ENCODE data around the gene MRPL54.
A peak's percentile ranks its signal among the peaks of the same experiment; 100 is the strongest.

The MRPL54 gene

DNA sequence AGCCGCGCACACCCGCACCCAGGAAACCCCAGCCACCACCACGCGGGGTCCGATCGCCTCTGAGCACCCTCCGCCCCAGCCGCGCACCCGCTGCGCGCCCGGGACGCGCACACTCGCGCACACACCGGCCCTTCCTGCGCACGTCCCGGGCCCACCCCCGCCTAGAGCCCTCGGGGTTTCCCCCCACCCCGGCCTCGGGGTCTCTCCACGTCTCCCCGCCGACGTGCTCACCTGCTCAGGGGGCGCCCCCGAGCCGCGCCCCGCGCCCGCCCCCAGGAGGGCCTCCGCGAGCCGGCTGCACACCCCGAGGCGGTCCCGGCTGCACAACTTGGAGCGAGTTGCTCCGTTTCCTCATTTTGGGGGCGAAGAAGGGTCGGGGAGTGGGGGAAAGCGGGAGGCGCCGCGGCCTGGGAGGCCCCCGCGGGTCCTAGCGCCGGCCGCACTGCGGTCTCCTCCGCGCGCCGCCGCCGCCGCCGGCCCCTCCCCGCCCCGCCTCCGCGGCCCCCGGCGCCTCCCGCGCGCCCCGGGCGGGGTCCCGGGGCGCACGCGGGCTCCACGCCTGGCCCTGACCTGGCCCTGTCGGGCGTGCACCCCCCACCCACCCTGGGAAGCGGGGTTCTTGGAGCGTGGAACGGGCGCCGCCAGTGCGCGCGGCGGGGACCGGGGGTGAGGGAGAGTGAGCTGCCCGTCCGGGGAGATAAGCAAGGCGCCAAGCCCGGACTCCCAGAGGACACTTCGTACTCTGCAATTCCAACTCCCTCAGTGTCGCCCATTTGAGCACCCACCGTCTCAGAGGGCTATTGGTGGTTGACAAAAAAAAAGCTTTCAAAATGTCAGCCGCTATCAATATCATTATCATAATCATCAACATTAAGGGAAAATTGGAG, 23.7 kb downstream of the MRPL54 start, which contains the start of gene MATK:
Gene MATK, minus strand, starts transcription at position 444 of the 887 bp plus-strand sequence. CDS start 1,246 bp downstream, outside the sequence.
- no peak for DNase-seq

DNA sequence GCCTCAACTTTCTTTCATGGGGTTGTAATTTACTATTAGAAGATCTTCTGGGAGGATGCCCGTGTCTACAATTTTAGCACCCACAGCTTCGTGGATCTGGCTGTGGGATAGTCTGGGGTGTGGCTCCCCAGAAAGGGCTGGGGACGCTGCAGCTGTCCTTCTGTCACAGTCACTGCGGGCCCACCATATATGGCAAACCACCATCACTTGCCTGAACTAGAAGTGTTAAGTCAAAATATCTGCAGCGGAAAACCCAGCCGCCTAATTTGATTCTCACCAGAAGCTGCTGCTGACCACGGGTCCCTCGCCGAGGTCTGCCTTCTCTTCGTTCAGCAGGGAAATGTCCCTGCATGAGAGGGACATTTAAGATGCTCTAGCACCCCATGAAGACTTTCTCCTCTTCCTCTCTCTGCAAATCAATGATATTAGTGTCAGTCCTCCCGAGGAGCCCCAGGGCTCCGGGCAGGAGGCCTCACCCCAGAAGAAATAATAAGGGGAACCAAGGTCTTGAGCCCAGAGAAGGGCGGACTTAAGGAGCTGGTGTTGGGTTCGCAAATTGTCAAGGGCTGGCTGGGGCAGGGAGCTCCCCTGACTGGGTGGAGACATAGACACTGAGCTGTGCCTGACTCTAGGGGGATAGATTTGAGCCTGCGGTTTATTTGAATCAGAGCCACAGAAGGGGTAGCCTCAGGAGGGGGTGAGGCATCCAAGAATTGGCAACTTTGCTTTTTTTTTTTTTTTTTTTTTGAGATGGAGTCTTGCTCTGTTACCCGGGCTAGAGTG, 26.7 kb downstream of the MRPL54 start:
- DNase-seq, result no peak

DNA sequence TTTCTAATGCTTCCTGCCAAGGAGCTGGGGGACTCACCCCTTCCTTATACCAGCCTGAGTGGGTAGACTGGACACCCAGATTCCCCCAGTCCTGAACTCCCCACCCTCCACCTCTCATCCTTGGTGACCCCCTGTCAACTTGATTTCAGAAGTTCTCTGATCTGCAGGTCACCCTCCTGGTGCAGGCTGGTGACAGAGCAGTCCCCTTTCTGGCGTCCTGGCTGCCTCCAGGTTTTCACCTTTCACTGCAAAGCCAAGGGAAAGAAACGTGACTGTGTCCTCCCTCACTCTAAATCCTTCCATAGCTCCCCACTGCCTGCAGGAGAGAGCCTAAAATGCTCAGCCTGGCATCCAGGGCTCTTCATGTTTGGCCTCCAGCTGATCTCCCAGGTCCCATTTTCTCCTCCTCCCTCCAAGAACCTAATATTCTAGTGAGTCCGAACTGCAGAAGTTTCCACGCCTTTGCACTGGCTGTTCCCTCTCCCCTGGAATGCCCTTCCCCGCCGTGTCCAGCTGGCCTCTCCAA, 27.8 kb downstream of the MRPL54 start:
- DNase-seq, result no peak

DNA sequence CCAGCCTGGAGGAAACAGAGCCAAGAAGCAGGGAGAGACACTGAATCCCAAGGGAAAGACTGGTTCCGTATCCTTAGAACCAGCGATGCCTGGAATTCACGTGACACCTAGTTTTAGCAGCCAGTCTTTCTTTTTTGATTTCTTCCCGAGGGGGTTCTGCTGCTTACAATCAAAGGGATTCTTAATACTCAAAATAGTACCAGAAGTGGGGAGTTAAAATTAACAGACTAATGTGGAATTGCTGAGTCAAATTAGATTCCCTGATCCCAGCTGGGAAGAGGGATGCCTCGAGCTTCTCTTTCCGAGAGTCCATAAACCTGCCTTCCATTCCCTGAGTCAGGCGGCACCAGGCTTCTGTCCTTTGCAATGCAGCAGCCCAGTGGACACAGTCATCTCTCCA, 28.5 kb downstream of the MRPL54 start:
- DNase-seq, result no peak

DNA sequence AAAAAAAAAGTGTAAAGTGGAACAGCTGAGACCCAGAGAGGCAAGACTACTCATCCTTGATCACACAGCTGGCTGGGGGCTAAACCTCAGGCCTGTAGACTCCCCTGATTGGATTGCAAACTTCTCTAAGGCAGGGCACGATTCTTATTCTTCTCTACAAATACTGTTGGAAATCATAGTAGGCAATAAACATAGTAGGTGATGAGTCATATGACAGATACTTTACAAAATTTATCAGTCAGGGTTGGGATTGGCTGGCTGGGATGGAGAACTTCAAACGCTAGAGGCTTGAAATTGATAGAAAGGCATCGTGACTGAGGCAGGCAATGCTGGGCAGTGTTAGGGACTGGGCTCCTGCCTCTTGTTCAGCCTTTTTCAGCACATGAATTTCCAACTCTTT, 29.6 kb downstream of the MRPL54 start:
- no peak for DNase-seq

DNA sequence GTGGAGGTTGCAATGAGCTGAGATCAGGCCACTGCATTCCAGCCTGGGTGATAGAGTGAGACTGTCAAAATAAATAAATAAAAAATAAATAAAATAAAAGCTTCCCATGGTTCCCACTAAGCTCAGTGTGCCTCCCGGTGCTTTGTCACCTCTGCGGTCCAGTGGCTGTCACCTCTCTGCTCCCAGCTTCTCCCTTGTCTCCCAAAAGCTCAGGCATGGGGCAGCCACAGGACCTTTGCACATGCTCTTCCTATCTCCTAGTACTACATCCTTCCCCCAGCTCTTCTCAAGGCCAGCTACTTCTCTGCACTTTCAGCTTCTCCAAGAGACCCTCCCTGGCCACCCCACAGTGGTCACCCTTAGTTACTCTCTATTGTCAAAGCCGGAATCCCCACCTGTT, 31.3 kb downstream of the MRPL54 start:
- DNase-seq, result no peak

DNA sequence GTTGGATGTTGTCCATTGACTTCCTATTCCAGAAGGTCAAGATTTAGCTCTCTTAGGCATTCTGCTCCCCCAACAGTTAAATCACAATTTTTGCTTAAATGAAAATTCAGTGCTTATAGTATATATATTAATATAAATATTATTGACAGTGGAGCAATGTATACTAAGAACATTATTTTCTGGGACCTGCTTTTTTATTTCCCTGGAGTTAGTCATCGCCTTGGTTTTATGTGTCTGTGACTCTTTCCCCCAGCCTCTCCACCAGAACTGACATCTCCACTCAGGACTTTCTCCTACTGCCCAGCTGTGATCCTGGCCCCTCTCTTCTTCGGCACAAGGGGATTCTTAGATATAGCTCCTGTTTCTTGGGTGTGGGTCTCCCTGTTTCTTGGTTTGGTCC, 33.9 kb downstream of the MRPL54 start:
- DNase-seq, result no peak

DNA sequence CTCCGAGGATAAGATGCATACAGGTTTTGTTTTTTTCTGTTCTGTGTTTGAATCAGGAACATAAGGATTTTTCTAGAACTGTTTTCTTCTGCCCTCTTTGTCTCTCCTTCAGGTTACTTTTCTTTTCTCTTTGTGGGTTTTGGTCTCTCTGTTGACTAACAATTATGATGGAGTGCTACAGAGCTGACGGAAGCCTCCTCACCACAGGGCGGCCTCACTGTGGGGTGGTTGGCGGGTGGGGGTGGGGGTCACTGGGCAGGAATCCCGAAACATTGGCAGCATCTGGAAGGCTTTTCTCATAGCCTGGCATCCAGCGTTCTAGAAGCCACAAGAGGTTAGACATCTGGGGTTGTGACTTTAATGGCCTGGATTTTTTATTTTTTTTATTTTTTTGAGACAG, 35.7 kb downstream of the MRPL54 start:
- DNase-seq, result no peak

DNA sequence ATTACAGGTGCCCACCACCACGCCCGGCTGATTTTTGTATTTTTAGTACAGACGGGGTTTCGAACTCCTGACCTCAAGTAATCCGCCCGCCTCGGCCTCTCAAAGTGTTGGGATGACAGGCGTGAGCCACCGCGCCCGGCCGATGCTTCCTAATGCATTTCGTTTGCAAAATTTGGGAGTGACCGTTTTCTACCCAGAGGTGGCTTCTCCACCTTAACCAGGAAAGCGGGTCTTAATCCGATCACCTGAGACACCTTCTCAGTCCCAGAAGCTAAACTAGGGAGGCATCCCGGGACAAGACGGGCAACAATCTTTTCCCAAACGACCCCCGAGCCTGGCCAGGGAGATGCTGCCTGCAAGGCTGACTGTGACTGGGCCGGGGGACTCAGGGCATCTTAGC, 38.5 kb downstream of the MRPL54 start:
- DNase-seq, result no peak

DNA sequence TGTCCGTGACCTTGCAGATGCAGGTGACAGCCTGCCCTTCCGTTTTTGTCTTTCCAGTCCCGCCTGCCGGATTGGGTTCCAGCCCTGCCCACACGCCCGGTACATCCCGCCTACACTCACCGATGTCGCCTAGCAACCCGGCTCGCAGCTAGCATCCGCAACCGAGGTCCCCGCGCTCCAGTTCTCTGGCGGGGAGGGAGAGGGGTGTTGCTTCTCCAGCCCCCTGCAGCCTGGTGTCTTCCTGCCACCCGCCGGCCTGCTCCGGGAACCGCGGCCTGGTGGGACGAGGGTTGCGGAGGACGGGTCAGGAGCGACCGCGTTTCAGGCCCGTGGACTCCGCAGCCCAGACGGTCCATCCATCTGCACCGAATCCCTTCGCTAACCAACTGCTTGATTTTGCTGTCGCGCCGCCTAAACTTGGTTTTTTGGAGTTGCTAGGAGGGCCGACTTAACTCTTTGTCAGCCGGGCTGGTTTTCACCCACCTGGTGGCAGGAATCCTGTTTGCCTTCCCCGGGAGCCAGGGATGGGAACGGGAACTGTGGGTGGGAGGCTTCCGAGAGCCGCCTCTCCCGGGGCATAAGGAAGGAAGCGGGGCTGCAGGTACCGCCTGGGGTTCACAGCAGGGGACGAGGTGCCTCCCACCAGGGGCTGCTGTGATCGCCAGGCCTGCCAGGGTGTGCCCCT, 39.1 kb downstream of the MRPL54 start:
- peak; percentile 38 for DNase-seq

DNA sequence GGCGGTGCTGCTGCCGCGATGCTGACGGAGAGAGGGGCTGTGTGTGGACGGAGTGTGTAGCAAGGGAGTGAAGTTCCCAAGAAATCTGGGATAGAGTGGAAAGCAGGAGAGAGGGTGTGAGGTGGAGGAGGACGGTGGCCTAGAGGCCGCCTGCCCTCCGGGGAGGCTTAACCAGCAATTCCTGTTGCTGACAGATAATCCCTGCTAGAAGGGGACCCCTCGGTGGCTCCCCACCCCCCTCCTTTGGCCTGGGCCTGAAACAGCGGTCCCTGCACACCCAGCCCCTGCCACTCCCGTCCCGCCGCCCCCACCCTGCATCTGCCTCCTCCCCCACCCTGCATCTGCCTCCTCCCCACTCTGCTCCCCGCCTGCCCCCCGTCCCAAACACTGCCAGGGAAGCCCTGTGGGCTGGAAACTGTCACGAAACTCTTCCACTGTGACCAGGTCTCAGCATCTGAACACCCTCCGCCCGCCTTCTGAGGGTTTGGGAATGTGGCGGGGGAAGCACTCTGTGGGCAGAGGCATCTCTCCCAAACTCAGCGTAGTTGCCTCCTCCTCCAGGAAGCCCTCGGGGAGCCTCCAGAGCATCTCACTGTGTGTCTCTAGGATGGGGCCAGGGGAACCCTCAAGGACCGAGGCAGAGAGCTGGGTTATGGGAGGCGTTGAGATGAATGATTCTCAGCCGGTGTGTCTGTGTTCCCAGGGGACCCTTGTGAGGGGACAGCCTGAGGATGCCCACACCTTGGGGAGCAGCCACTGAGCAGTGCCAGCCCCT, 40.8 kb downstream of the MRPL54 start:
- no peak for DNase-seq

DNA sequence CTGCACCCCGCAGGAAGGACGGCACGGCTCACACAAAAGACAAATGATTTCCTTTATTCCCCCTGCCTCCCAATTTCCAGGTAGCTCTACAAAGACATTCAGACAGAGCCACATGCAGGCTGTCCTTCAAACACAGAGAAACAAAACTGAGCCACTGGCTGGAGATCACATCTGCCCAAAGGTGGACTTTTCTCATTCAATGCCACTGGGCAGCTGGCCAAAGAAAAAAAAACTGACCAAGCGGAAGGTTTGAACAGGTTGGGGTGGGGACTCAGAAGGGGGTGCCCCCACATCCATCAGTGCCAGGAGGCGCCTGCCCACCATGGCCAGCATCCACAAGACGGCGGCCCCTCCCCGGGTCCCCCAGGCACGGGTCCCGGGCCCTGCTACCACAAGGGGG, 41.5 kb downstream of the MRPL54 start:
- DNase-seq, result no peak

DNA sequence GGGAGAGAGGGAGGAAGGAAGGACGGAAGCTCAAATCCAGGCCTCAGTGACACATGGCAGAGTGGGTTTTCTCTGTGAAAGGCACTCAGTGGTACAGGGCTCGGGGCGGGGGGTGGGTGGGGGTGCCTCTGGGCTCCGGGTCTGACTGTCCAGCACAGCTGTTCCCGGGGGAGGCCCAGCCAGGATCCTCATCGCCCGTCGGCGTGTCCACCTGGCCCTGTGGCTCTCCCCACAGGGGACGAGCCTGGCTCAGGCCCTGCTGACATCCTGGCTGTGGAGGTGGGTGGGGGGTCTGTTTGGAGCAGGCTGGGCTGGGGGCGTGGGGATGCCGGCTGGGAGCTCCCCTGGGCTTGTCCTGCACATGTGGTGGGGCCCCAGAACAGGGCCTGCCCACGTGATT, 41.9 kb downstream of the MRPL54 start:
- DNase-seq, result no peak

DNA sequence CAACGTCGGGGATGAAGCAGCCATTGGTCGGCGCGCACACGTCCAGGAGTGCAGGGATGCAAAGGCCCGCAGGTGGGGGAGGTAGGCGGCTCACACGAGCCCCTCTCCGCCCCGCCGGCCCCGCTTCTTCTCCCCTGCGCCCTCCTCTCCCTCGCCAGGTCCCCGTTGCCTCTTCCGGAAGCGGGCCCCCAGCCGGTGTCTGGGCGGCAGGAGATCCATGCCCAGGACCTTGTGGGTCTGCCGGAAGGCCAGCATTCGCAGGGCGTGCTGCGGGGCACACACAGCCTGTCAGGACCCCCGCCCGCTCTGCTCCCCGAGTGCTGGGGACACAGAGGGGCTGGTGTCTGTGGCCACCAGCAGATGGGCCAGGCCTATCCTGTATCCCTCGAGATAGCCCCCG, 43.4 kb downstream of the MRPL54 start:
- no peak for DNase-seq

DNA sequence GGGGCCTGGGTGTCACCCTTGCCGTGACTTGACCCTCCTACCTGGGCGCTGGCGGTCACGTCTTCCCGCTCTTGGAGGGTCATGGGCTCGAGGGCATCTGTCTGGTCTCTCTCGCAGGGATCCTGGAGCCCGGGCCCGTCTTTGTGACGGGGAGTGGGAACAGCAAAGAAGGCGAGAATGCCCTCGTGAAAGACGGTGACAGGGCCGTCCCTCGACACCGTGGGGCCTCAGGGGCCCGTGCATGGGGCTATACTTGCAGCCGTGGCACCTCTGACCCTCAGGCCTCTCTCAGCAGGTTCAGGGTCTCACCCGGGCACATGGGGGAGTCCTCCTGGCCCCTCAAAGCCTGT, 44.6 kb downstream of the MRPL54 start:
- DNase-seq, result no peak

DNA sequence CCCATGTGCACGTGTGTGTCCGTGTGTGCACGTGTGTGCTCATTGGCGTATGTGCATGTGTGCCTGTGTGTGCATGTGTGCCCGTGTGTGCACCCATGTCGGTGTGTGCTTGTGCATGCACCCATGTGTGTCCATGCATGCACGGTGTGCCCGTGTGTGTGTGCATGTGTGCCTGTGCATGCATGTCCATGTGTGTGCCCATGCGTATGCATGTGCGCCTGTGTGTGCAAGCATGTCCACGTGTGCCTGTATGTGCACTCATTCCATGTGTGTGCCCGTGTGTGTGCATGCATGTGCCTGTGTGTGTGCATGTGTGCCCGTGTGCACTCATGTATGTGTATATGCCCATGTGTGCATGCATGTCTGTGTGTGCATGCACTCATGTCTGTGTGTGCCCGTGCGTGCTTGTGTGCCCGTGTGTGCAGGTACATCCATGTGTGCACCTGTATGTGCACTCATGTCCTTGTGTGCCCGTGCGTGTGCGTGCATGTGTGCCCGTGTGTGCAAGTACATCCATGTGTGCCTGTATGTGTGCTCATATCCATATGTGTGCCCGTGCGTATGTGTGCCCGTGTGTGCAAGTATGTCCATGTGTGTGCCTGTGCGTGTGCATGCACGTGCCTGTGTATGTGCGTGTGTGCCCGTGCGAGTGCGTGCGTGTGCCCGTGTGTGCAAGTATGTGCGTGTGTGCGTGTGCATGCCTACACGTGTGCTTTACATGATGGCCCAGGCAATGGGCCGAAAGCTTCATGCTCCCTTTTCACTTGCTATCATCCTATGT, 45.3 kb downstream of the MRPL54 start:
- no peak for DNase-seq

DNA sequence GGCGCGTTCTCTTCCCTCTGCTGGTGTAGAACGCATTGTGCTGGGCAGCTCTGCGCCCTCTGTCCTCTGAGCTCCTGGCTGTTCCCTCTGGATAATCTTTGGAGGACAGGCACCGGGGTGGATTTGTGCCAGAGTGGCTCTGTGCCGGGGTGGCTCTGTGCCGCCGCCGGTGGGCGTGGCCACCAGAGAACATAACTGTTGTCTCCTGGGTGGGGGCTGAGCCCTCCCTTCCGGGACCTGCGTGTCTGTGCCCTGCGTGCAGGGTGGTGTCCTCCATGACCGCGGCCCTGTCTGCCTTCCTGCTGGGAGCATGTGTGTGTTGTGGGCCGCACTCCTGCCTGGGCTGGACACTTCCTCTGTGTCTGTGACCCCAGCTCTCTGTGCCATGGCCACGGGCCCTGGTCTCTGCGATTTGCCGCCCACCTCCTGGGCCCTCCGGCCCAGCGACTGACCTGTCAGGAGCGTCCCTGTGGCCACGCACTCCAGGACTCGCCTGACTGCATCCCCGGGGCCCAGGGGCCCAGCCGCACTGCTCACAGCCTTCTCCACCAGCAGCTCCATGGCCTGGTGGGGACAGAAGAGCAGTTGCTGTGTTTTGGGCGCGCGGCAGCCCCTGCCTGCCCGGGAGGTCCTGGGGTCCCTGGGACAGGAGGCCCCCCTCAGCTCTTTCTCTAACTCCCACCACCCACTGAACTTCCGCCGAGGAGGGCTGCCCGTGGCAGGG, 46.1 kb downstream of the MRPL54 start:
- DNase-seq, result no peak

DNA sequence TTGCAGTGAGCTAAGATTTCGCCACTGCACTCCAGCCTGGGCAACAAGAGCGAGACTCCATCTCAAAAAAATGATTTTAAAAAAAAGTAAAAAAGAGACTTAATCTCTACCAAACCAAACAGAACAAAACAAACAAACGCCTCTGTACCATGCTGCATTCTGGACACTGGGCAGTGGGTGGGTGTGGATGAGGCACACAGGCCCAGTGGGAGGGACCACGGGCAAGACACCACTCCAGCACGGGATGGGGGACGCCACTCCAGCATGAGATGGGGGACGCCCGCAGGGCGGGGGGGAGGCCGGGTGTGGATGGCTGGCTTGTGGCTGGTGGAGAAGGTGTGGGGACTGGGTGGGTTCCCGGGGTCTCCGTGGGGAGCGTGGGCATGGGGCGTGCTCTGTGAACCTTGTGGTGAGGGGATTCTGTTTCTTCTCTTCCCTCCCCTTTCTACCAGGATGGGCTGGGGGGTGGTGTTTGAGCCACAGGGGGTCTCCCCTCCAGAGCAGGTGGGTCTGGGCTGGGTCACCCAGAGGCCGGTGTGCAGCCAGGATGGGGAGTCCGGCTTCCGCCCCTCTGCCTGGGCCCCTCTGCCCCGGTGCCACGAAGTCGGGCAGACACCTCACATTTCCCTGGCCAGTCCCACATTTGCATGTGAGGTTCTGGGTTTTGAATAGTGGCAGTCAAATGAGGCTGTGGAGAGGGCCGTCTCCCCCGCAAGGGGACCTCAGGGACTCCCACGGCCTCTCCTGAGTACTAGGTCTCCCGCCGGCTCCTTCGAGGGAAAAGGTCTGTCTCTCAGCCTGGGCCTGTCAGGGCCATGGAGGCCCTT, 47.6 kb downstream of the MRPL54 start:
- DNase-seq, result no peak

DNA sequence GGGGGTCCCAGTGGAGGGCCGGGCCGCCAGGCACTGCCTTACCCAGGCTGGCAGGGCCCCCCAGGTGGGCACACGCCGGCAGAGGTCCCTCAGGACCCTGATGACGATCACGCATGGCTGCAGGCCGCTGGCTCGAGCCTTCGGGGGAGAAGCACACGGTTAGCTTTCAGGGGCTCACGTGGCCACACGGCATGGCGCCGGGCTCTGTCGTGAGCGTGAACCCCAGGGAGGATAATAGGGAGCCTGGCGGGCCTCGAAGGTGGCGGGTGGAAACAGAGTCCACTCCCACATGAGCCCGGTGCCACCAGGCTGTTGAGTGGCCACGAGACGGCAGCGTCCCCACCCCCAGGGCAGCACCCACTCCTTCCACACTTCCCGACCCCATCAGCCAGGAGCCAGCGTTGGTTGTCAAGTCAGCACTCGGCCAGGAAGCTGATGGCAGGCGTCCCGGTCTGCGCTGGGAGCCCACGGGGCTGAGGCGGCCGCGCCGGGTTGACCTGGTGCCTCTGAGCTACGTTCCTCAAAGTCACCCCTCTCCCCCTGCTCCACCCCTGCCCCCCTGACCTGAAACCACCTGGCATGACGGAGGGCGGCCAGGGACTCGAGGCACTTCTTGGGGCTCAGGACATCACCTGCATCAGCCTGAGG, 48.4 kb downstream of the MRPL54 start:
- DNase-seq, result no peak

Measured in activated CD4-positive, alpha-beta T cell treated with anti-CD3 and anti-CD28 coated beads for 1 hour (primary cell).